Ovary (tissue), 3 donors: ENCODE measurements around the gene ARHGEF17.

ENCODE experiments used
- CTCF ChIP-seq, 3 donors: fragments of 450-650 bp in 2 of 3; fragments of 200-600 bp in 1 of 3; IDR thresholded peaks; one replicate each; pipeline versions ENCODE4 v1.5.1 to v1.8.0; 2016 to 2022; ENCODE audit warnings: antibody characterized with exemption in 3 of 3, mild to moderate bottlenecking in 1 of 3
- EP300 ChIP-seq: sonication (generic); formaldehyde crosslinking; IDR thresholded peaks from one replicate; pipeline ENCODE4 v1.6.1; 2017; ENCODE audit warnings: antibody characterized with exemption
- POLR2A ChIP-seq: fragments of 450-650 bp; IDR thresholded peaks from one replicate; pipeline ENCODE4 v1.6.1; 2017; ENCODE audit warnings: antibody characterized with exemption, mild to moderate bottlenecking, moderate library complexity
- donor health status: DM: no; HTN: no; CAD: no.

- TF ChIP-seq CTCF (IDR thresholded peaks at IDR 0.05) (no peak), POLR2A (no peak), EP300 (no peak)
Observed at GRCh38 chr11:73403541-73403940, 95.5 kb downstream of the ARHGEF17 start.
